BLaER1 (cell line): ENCODE results near the gene SLC4A7.
A peak's percentile ranks its signal among the peaks of the same experiment; 100 is the strongest.
"Not testable (repeated sequence)": the region's sequence is repeated elsewhere in the genome, so short reads cannot be mapped to it uniquely, and the experiment has no call there.

Experiments used
- H3K27ac ChIP-seq: shearing (Covaris generic); formaldehyde crosslinking; 2 replicates; pipeline ENCODE4 v1.8.1; 2022
- H3K27me3 ChIP-seq: shearing (Covaris generic); formaldehyde crosslinking; 2 replicates; pipeline ENCODE4 v1.8.1; 2022
- H3K36me3 ChIP-seq: shearing (Covaris generic); formaldehyde crosslinking; 2 replicates; pipeline ENCODE4 v1.8.1; 2022
- H3K4me1 ChIP-seq: shearing (Covaris generic); formaldehyde crosslinking; 2 replicates; pipeline ENCODE4 v1.8.1; 2022
- H3K4me2 ChIP-seq: shearing (Covaris generic); formaldehyde crosslinking; 2 replicates; pipeline ENCODE4 v1.8.1; 2022
- H3K4me3 ChIP-seq: shearing (Covaris generic); formaldehyde crosslinking; 2 replicates; pipeline ENCODE4 v1.8.1; 2022
- H3K9ac ChIP-seq: shearing (Covaris generic); formaldehyde crosslinking; 2 replicates; pipeline ENCODE4 v1.8.1; 2022
- H3K9me3 ChIP-seq: shearing (Covaris generic); formaldehyde crosslinking; 2 replicates; pipeline ENCODE4 v1.8.1; 2022
- H4K20me1 ChIP-seq: shearing (Covaris generic); formaldehyde crosslinking; 2 replicates; pipeline ENCODE4 v1.8.1; 2022
- Cebpa-rat ChIP-seq: shearing (Covaris generic); IDR thresholded peaks from 2 replicates; pipeline ENCODE4 v1.8.1; 2022

SLC4A7 gene

GRCh38 chr3:27484015-27484844 is at the start of gene SLC4A7:
Gene SLC4A7 (minus strand): TSS chr3:27484384. CDS start chr3:27484126, 258 bp downstream.
- H3K9me3 ChIP-seq = peaks cover 4% of the 10 kb centered on the region; the same call in 1 of the 2 replicates
- H3K27ac ChIP-seq = peak within 1 kb of the TSS; percentile 94
- peaks cover 30% of the 10 kb centered on the region for H4K20me1 ChIP-seq
- peaks cover 41% of the 10 kb centered on the region for H3K4me1 ChIP-seq
- H3K4me3 ChIP-seq = peak within 1 kb of the TSS; percentile 98
- peaks cover 11% of the 10 kb centered on the region for H3K36me3 ChIP-seq
- no peak for TF ChIP-seq Cebpa-rat
- peak within 1 kb of the TSS; percentile 89 for H3K4me2 ChIP-seq
- peak within 1 kb of the TSS; percentile 96 for H3K9ac ChIP-seq
- H3K27me3 ChIP-seq = no peaks in the 10 kb centered on the region

- Histone ChIP-seq H4K20me1 (no peaks in the 10 kb centered on the region), H3K27ac (0 out of 2 replicates have a peak overlapping the region, but pooled peaks have one; percentile 59), H3K27me3 (no peaks in the 10 kb centered on the region), H3K9ac (no peak overlapping the region), H3K4me2 (no peak overlapping the region), H3K4me3 (no peak overlapping the region), H3K36me3 (no peaks in the 10 kb centered on the region), H3K4me1 (peaks cover 23% of the 10 kb centered on the region), H3K9me3 (no peaks in the 10 kb centered on the region; the same call in 1 of the 2 replicates)
- TF ChIP-seq Cebpa-rat = no peak
Observed at GRCh38 chr3:27533261-27533607, 49.0 kb upstream of the SLC4A7 start.

GRCh38 chr3:27532426-27533260 is 48.5 kb upstream of the SLC4A7 start:
- peaks cover 23% of the 10 kb centered on the region for H3K4me1 ChIP-seq
- H3K9me3 ChIP-seq = no peaks in the 10 kb centered on the region; the same call in 1 of the 2 replicates
- H3K4me3 ChIP-seq = no peak overlapping the region
- no peaks in the 10 kb centered on the region for H4K20me1 ChIP-seq
- 0 out of 2 replicates have a peak overlapping the region, but pooled peaks have one; percentile 59 for H3K27ac ChIP-seq
- no peak overlapping the region for H3K9ac ChIP-seq
- no peak for TF ChIP-seq Cebpa-rat
- no peak overlapping the region for H3K4me2 ChIP-seq
- H3K27me3 ChIP-seq = no peaks in the 10 kb centered on the region
- H3K36me3 ChIP-seq = no peaks in the 10 kb centered on the region

- H3K27me3 ChIP-seq, H3K27ac ChIP-seq, H3K9ac ChIP-seq, H3K9me3 ChIP-seq, H4K20me1 ChIP-seq, H3K4me3 ChIP-seq, H3K4me2 ChIP-seq, H3K36me3 ChIP-seq: not testable (repeated sequence)
- H3K4me1 ChIP-seq = peaks cover 23% of the 10 kb centered on the region
Observed at GRCh38 chr3:27531193-27531751, 47.1 kb upstream of the SLC4A7 start.

GRCh38 chr3:27528791-27529190 is 44.6 kb upstream of the SLC4A7 start:
- H3K9me3 ChIP-seq = no peaks in the 10 kb centered on the region
- H3K4me3 ChIP-seq = no peak overlapping the region
- H3K4me2 ChIP-seq = no peak overlapping the region
- no peaks in the 10 kb centered on the region for H3K27me3 ChIP-seq
- no peaks in the 10 kb centered on the region for H4K20me1 ChIP-seq
- H3K27ac ChIP-seq = no peak overlapping the region
- H3K4me1 ChIP-seq = peaks cover 9% of the 10 kb centered on the region
- TF ChIP-seq Cebpa-rat = no peak
- no peak overlapping the region for H3K9ac ChIP-seq
- no peaks in the 10 kb centered on the region for H3K36me3 ChIP-seq

GRCh38 chr3:27526614-27527315 is 42.6 kb upstream of the SLC4A7 start:
- TF ChIP-seq Cebpa-rat = no peak
- H3K4me2 ChIP-seq = no peak overlapping the region
- H3K27ac ChIP-seq = no peak overlapping the region
- no peaks in the 10 kb centered on the region for H4K20me1 ChIP-seq
- H3K9ac ChIP-seq = no peak overlapping the region
- no peak overlapping the region for H3K4me3 ChIP-seq
- no peaks in the 10 kb centered on the region for H3K27me3 ChIP-seq
- no peaks in the 10 kb centered on the region for H3K36me3 ChIP-seq
- no peaks in the 10 kb centered on the region for H3K9me3 ChIP-seq
- no peaks in the 10 kb centered on the region for H3K4me1 ChIP-seq

- TF ChIP-seq Cebpa-rat = no peak
- no peaks in the 10 kb centered on the region for H3K9me3 ChIP-seq
- H3K36me3 ChIP-seq = no peaks in the 10 kb centered on the region
- H3K27me3 ChIP-seq = no peaks in the 10 kb centered on the region
- no peak overlapping the region for H3K9ac ChIP-seq
- H3K4me1 ChIP-seq = no peaks in the 10 kb centered on the region
- H3K4me2 ChIP-seq = no peak overlapping the region
- no peak overlapping the region for H3K27ac ChIP-seq
- H3K4me3 ChIP-seq = no peak overlapping the region
- H4K20me1 ChIP-seq = no peaks in the 10 kb centered on the region
Observed at GRCh38 chr3:27521872-27522265, 37.7 kb upstream of the SLC4A7 start.

GRCh38 chr3:27521179-27521871 is 37.1 kb upstream of the SLC4A7 start:
- Histone ChIP-seq H3K4me1 (no peaks in the 10 kb centered on the region), H3K9ac (no peak overlapping the region), H3K9me3 (no peaks in the 10 kb centered on the region), H3K4me2 (no peak overlapping the region), H3K27ac (no peak overlapping the region), H4K20me1 (no peaks in the 10 kb centered on the region), H3K4me3 (no peak overlapping the region), H3K27me3 (no peaks in the 10 kb centered on the region), H3K36me3 (no peaks in the 10 kb centered on the region)
- no peak for TF ChIP-seq Cebpa-rat

- H3K36me3 ChIP-seq = no peaks in the 10 kb centered on the region
- no peak overlapping the region for H3K9ac ChIP-seq
- no peak overlapping the region for H3K4me2 ChIP-seq
- no peak overlapping the region for H3K4me3 ChIP-seq
- TF ChIP-seq Cebpa-rat = no peak
- H3K4me1 ChIP-seq = peaks cover 6% of the 10 kb centered on the region; the same call in 1 of the 2 replicates
- H3K27ac ChIP-seq = no peak overlapping the region
- H3K27me3 ChIP-seq = no peaks in the 10 kb centered on the region
- no peaks in the 10 kb centered on the region for H4K20me1 ChIP-seq
- no peaks in the 10 kb centered on the region for H3K9me3 ChIP-seq
Observed at GRCh38 chr3:27511724-27512422, 27.7 kb upstream of the SLC4A7 start.
